Measurements from ENCODE around the gene MAPRE2.

MAPRE2 gene

GRCh38 chr18:35075132-35075531 lies 33.9 kb downstream of the MAPRE2 start:
- Histone ChIP-seq H3K79me2 (ENCODE audit: control insufficient read depth, low read length) (peaks cover 15% of the 10 kb centered on the region), H3K4me1 (ENCODE audit: control insufficient read depth, low read length) (peaks cover 16% of the 10 kb centered on the region), H3K9me3 (ENCODE audit: control insufficient read depth, insufficient read depth, low read length) (no peaks in the 10 kb centered on the region), H3K27ac (ENCODE audit: low read depth, low read length) (no peak overlapping the region), H4K20me1 (ENCODE audit: control insufficient read depth, insufficient read depth, low read depth, low read length) (no peaks in the 10 kb centered on the region), H3F3A (ENCODE audit: control insufficient read depth, insufficient read depth) (no peaks in the 10 kb centered on the region), H3K27me3 (ENCODE audit: control insufficient read depth, low read length) (no peaks in the 10 kb centered on the region), H3K4me3 (ENCODE audit: low read length) (no peak overlapping the region), H3K9me2 (replicated peaks; ENCODE audit: control insufficient read depth, low read length) (no peaks in the 10 kb centered on the region), H3K36me3 (ENCODE audit: control insufficient read depth, low read length) (peaks cover 40% of the 10 kb centered on the region), H3K4me2 (ENCODE audit: low read length) (no peak overlapping the region)
- no peak for TF ChIP-seq EZH2phosphoT487 (IDR thresholded peaks at IDR 0.05; ENCODE audit: borderline replicate concordance, low read length)
- TF ChIP-seq CTCF (IDR thresholded peaks at IDR 0.05; ENCODE audit: low read depth, low read length, poor library complexity, severe bottlenecking): no peak

- Histone ChIP-seq H3K27me3 (ENCODE audit: control insufficient read depth, low read length) (no peaks in the 10 kb centered on the region), H3K79me2 (ENCODE audit: control insufficient read depth, low read length) (peaks cover 14% of the 10 kb centered on the region), H3K36me3 (ENCODE audit: control insufficient read depth, low read length) (peaks cover 36% of the 10 kb centered on the region), H3F3A (ENCODE audit: control insufficient read depth, insufficient read depth) (no peaks in the 10 kb centered on the region), H3K4me2 (ENCODE audit: low read length) (no peak overlapping the region), H3K4me1 (ENCODE audit: control insufficient read depth, low read length) (peaks cover 16% of the 10 kb centered on the region), H4K20me1 (ENCODE audit: control insufficient read depth, insufficient read depth, low read depth, low read length) (no peaks in the 10 kb centered on the region), H3K27ac (ENCODE audit: low read depth, low read length) (no peak overlapping the region), H3K9me2 (replicated peaks; ENCODE audit: control insufficient read depth, low read length) (no peaks in the 10 kb centered on the region), H3K9me3 (ENCODE audit: control insufficient read depth, insufficient read depth, low read length) (no peaks in the 10 kb centered on the region), H3K4me3 (ENCODE audit: low read length) (no peak overlapping the region)
- TF ChIP-seq CTCF (IDR thresholded peaks at IDR 0.05; ENCODE audit: low read depth, low read length, poor library complexity, severe bottlenecking): no peak
- no peak for TF ChIP-seq EZH2phosphoT487 (IDR thresholded peaks at IDR 0.05; ENCODE audit: borderline replicate concordance, low read length)
Observed at GRCh38 chr18:35076135-35076924, 35.1 kb downstream of the MAPRE2 start.

GRCh38 chr18:35077937-35078336 lies 36.7 kb downstream of the MAPRE2 start:
- Histone ChIP-seq H3K9me2 (replicated peaks; ENCODE audit: control insufficient read depth, low read length) (no peaks in the 10 kb centered on the region), H3F3A (ENCODE audit: control insufficient read depth, insufficient read depth) (no peaks in the 10 kb centered on the region), H3K27ac (ENCODE audit: low read depth, low read length) (no peak overlapping the region), H3K36me3 (ENCODE audit: control insufficient read depth, low read length) (peaks cover 22% of the 10 kb centered on the region), H3K79me2 (ENCODE audit: control insufficient read depth, low read length) (peaks cover 18% of the 10 kb centered on the region), H3K4me3 (ENCODE audit: low read length) (no peak overlapping the region), H4K20me1 (ENCODE audit: control insufficient read depth, insufficient read depth, low read depth, low read length) (no peaks in the 10 kb centered on the region), H3K9me3 (ENCODE audit: control insufficient read depth, insufficient read depth, low read length) (no peaks in the 10 kb centered on the region), H3K27me3 (ENCODE audit: control insufficient read depth, low read length) (no peaks in the 10 kb centered on the region), H3K4me2 (ENCODE audit: low read length) (no peak overlapping the region), H3K4me1 (ENCODE audit: control insufficient read depth, low read length) (peaks cover 1% of the 10 kb centered on the region)
- no peak for TF ChIP-seq EZH2phosphoT487 (IDR thresholded peaks at IDR 0.05; ENCODE audit: borderline replicate concordance, low read length)
- TF ChIP-seq CTCF (IDR thresholded peaks at IDR 0.05; ENCODE audit: low read depth, low read length, poor library complexity, severe bottlenecking): no peak
